ENCODE data around the gene RCAN1. TPM values are rescaled to one million over a fixed set of nuclear protein-coding genes. Genes with fewer than 3 reads are reported as not detected.

RCAN1 gene
- polyA plus RNA-seq, 1 donor (not counting 4 experiments of a cell fraction or from before 2014, with no cell fraction given) = 21.3 TPM

DNA sequence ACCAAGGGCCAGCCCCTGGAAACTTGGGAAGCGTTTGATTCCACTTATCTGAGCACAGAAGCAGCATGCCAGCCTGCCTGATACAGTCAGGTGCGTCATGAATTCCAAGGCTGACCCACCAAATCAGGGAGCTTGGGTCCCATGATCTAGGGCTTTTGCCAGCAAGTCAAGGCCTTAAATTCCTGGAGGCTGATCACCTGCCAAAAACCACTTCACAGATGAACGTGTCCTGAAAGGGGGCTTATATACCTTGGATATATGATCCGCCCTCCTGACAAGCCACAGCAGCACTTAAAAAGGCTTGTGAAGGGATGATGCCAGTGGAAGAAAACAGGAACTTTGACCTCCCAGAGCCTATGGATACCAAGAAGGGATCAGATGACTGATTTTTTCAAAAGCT lies 29.9 kb upstream of the RCAN1 start:
- TF ChIP-seq, protein P1, sequence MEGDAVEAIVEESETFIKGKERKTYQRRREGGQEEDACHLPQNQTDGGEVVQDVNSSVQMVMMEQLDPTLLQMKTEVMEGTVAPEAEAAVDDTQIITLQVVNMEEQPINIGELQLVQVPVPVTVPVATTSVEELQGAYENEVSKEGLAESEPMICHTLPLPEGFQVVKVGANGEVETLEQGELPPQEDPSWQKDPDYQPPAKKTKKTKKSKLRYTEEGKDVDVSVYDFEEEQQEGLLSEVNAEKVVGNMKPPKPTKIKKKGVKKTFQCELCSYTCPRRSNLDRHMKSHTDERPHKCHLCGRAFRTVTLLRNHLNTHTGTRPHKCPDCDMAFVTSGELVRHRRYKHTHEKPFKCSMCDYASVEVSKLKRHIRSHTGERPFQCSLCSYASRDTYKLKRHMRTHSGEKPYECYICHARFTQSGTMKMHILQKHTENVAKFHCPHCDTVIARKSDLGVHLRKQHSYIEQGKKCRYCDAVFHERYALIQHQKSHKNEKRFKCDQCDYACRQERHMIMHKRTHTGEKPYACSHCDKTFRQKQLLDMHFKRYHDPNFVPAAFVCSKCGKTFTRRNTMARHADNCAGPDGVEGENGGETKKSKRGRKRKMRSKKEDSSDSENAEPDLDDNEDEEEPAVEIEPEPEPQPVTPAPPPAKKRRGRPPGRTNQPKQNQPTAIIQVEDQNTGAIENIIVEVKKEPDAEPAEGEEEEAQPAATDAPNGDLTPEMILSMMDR (optimal IDR thresholded peaks at IDR 0.05 in 1 of 3, IDR thresholded peaks at IDR 0.05 in 1 of 3, conservative IDR thresholded peaks at IDR 0.05 in 1 of 3; ENCODE audit: extremely low read depth in 1 of 3, insufficient read depth in 2 of 3, low read length in 3 of 3) = no peak
- TF ChIP-seq EZH2 (IDR thresholded peaks at IDR 0.05; ENCODE audit: low read length) = no peak
- Histone ChIP-seq H3K9ac (ENCODE audit: control insufficient read depth, extremely low read depth, insufficient read depth, low read length) (no peak overlapping the region), H3K27me3 (ENCODE audit: control insufficient read depth, extremely low read depth, insufficient read depth, low read length) (peaks cover 29% of the 10 kb centered on the region), H3K9me3 (ENCODE audit: control insufficient read depth, low read depth, low read length) (no peaks in the 10 kb centered on the region), H3K4me2 (ENCODE audit: control insufficient read depth, extremely low read depth, insufficient read depth, low read depth, low read length) (no peak overlapping the region), H3K4me3 (ENCODE audit: control insufficient read depth in 2 of 3, extremely low read depth in 1 of 3, insufficient read depth in 2 of 3, low read depth in 1 of 3, low read length in 3 of 3) (no peak overlapping the region), H3K9me1 (ENCODE audit: control insufficient read depth, extremely low read depth, insufficient read depth, low read length) (no peaks in the 10 kb centered on the region), H3K27ac (ENCODE audit: control insufficient read depth, insufficient read depth, low read length) (no peak overlapping the region), H3K4me1 (ENCODE audit: control insufficient read depth, extremely low read depth, insufficient read depth, low read length) (peaks cover 21% of the 10 kb centered on the region), H3K79me2 (ENCODE audit: control insufficient read depth, insufficient read depth, low read length) (no peaks in the 10 kb centered on the region), H4K20me1 (ENCODE audit: control insufficient read depth, extremely low read depth, insufficient read depth, low read length) (peaks cover 2% of the 10 kb centered on the region), H2AFZ (ENCODE audit: control insufficient read depth, low read length) (no peak overlapping the region), H3K36me3 (ENCODE audit: control insufficient read depth in 2 of 2, extremely low read depth in 1 of 2, insufficient read depth in 2 of 2, low read length in 2 of 2) (no peaks in the 10 kb centered on the region)
- FAIRE-seq = no peak
- DNase-seq (ENCODE audit: low read depth, low spot score) = no peak
- dilution Hi-C loops (cut with MboI; ENCODE audit: extremely low pct_ligation_motif_present, low sequenced_read_pairs) = no loop called here

DNA sequence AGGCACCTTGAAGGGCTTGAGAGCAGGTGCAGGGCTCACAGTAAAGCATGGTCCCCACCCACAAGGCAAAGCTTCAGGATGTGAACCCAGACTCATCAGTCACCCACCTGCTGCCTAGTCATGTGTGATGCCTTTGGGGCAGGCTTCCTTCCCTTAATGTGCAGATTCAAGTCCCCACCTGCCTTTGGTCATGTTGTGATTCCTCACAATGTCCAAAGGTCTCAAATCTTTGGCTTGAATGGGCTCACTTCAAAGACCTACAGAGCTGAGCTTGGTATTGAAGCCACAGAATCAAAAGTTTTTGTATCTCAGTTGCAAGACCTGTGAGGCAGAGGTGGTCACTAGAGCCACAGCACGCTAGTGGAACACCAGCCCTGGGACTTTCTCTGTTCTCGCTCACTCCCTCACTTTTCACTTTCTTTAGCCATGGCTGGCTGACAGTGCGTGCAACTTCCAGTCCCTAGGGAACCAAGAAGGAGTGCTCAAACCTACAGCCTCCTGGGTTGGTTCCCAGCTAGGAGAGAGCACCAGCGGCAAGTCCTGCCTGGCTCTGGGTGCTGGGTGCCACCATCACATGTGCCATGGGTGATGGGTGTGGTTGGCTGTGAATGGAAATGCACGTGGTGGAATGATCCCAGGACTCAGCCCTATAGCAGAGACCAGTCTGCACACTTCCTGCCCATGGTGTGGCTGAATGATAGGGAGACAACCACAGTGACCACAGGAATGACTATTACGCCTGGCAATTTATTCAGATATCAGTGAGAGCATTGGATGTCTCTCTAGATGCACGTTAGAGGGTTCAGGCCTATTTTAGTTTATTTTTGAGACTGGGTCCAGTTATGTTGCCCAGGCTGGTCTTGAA lies 27.5 kb upstream of the RCAN1 start:
- H3K4me2 ChIP-seq (ENCODE audit: control insufficient read depth, extremely low read depth, insufficient read depth, low read depth, low read length) = no peak overlapping the region
- no peak overlapping the region for H2AFZ ChIP-seq (ENCODE audit: control insufficient read depth, low read length)
- no peaks in the 10 kb centered on the region for H3K79me2 ChIP-seq (ENCODE audit: control insufficient read depth, insufficient read depth, low read length)
- peaks cover 21% of the 10 kb centered on the region for H3K4me1 ChIP-seq (ENCODE audit: control insufficient read depth, extremely low read depth, insufficient read depth, low read length)
- peaks cover 2% of the 10 kb centered on the region for H4K20me1 ChIP-seq (ENCODE audit: control insufficient read depth, extremely low read depth, insufficient read depth, low read length)
- H3K9me3 ChIP-seq (ENCODE audit: control insufficient read depth, low read depth, low read length) = no peaks in the 10 kb centered on the region
- no peak overlapping the region for H3K27ac ChIP-seq (ENCODE audit: control insufficient read depth, insufficient read depth, low read length)
- dilution Hi-C loops (cut with MboI; ENCODE audit: extremely low pct_ligation_motif_present, low sequenced_read_pairs) = no loop called here
- no peak overlapping the region for H3K4me3 ChIP-seq (ENCODE audit: control insufficient read depth in 2 of 3, extremely low read depth in 1 of 3, insufficient read depth in 2 of 3, low read depth in 1 of 3, low read length in 3 of 3)
- no peaks in the 10 kb centered on the region for H3K9me1 ChIP-seq (ENCODE audit: control insufficient read depth, extremely low read depth, insufficient read depth, low read length)
- peaks cover 11% of the 10 kb centered on the region for H3K27me3 ChIP-seq (ENCODE audit: control insufficient read depth, extremely low read depth, insufficient read depth, low read length)
- DNase-seq (ENCODE audit: low read depth, low spot score) (peak; percentile 40), FAIRE-seq (peak; percentile 17)
- no peak overlapping the region for H3K9ac ChIP-seq (ENCODE audit: control insufficient read depth, extremely low read depth, insufficient read depth, low read length)
- no peak for TF ChIP-seq EZH2 (IDR thresholded peaks at IDR 0.05; ENCODE audit: low read length)
- TF ChIP-seq, protein P1 (optimal IDR thresholded peaks at IDR 0.05 in 1 of 3, IDR thresholded peaks at IDR 0.05 in 1 of 3, conservative IDR thresholded peaks at IDR 0.05 in 1 of 3; ENCODE audit: extremely low read depth in 1 of 3, insufficient read depth in 2 of 3, low read length in 3 of 3) = no peak
- H3K36me3 ChIP-seq (ENCODE audit: control insufficient read depth in 2 of 2, extremely low read depth in 1 of 2, insufficient read depth in 2 of 2, low read length in 2 of 2) = no peaks in the 10 kb centered on the region
